EL (cell line): Measurements from ENCODE around the gene TMPRSS11E.
"Not testable (repeated sequence)": the region's sequence is repeated elsewhere in the genome, so short reads cannot be mapped to it uniquely, and the experiment has no call there.

Experiments used
- DNase-seq: peaks from one replicate; pipeline ENCODE4 v3.0.0-alpha.2; 2016

Gene TMPRSS11E

DNA sequence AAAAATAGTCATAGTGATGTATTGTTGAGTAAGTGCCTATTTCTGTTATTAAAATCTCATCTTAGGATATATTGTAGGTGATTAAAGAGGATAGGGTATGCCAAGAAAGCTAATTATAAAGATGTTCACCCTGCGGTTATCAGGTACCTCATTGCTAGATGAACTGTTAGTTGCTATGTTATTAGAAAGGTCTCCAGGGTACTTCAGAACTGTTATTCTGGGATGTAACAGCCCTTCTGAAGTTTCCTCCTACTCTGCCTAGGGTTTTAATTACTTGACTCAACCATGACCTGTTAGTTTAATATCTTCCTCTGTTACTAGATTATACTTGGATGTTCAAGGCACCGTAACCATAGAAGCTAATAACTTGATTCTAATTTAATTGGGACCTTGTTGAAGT, 15.4 kb downstream of the TMPRSS11E start:
- no peak for DNase-seq

DNA sequence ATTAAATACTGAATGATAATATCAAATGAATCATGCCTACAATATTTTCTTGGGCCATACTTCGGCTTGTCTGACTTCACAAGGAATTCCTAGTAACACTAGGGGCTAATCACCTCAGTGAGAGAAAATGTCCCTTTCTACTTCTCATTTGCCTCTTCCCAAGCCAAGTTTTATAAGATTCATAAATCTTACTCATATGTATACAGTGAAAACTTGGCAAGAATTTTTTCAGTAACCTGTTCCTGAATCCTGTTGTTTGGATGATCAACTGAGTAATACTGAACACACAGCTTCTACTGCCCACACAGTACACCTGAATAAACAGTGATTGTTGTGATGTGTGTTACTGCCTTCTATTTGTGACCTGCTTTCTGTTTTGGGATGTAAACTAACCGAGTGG, 16.5 kb downstream of the TMPRSS11E start:
- DNase-seq: peak; percentile 2

DNA sequence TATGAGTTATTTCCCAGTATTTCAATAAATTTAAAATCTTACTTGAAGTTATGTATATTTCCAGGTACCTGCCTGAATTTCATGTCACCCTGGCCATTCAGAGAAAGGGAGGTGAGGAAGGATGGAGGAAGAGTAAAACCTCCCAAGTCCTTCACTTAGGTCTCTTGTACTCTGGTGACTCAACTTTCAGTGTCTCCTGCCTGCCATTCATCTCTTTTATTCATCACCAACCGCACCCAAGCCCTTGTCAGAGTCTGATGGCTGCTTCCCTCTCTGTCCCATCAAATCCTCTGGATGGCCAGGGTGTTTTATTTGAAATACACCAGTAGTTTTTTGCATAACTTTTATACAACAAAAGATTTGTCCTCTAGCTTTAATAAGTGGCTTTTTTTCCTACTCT, 17.8 kb downstream of the TMPRSS11E start:
- DNase-seq: no peak

DNA sequence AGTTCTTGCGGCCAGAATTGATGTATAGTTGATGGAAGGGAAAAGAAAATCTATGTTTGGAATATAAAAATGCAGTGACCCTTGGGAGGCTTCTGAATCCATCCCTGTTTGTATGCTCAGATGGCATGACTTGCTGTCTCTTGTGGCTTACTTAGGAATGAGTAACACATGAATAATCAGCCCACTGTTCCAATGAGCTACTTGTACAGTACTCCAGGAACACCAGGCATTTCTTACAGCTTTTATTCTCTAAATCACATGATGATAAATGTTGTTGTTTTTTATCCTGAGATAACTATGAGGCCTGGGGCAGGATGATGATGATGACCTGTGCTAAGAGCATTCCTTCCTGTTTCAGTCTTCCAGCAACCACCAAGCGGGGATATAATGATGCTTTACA, 18.9 kb downstream of the TMPRSS11E start:
- DNase-seq: peak; percentile 71

DNA sequence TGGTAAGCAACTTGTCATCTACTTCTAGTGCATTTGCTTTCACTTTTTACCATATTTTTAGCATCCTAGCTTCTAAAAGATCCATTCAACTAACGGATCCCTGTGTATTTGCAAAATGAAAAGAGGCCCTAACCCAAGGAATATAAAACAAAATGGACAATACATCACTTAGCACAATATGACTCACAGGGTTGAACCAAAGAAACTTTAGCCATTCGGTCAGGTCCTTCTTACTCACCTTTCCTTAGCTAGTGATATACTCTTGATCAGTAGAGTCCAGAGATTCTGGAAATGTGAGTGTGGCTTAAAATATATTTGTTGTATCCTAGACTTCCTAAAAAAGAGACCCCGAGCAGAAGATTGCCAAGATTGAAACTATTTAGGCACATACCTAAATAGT, 19.5 kb downstream of the TMPRSS11E start:
- DNase-seq: no peak

DNA sequence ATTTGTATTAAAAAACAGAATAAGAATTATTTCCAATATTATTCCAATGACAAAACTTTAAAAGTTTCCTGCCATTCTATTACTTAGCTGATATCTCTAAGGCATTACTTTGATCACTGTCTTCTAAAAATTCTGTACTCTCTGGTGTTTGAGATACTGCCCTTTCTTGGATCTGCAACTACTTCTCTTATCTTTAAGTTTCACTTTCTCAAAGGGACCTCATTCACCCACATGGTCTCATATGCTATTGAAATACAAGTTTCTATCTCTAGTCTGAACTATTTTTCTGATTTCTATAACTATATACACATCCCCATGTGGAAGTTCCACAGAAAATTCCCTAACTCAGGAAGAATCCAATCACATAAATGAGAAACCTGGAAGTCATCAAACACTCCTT, 22.2 kb downstream of the TMPRSS11E start:
- no peak for DNase-seq

DNA sequence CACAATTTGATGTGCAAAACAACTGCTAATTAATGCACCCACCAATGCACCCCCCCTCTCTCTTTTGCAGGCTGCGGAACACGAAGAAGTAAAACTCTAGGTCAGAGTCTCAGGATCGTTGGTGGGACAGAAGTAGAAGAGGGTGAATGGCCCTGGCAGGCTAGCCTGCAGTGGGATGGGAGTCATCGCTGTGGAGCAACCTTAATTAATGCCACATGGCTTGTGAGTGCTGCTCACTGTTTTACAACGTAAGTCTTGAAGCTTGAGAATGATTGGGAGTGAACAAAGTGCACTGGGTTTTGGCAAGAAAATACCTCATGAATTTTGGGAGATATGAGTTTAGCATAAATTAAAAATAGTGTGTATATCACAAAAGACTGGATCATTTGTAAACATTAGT, 28.9 kb downstream of the TMPRSS11E start:
- DNase-seq: peak; percentile 13

DNA sequence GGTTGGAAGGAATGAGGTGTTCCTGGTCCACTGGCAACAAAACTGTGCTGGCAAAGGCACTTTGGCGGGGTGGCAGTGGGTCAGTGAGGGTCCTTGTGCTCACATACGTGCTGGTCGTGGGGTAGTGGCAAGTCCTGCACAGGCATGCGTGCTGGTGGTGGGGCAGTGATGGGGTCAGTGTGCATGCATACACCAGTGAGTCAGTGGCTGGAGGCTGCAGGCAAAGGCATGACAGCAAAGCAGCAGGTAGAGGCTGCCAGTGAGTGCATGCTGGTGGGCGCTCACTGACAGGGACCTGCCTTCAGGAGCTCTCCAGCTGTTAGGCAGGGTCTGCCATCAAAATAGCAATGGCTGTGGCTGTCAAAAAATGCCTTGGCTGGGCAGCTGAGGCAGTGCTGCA, 42.1 kb downstream of the TMPRSS11E start:
- DNase-seq: no peak

DNA sequence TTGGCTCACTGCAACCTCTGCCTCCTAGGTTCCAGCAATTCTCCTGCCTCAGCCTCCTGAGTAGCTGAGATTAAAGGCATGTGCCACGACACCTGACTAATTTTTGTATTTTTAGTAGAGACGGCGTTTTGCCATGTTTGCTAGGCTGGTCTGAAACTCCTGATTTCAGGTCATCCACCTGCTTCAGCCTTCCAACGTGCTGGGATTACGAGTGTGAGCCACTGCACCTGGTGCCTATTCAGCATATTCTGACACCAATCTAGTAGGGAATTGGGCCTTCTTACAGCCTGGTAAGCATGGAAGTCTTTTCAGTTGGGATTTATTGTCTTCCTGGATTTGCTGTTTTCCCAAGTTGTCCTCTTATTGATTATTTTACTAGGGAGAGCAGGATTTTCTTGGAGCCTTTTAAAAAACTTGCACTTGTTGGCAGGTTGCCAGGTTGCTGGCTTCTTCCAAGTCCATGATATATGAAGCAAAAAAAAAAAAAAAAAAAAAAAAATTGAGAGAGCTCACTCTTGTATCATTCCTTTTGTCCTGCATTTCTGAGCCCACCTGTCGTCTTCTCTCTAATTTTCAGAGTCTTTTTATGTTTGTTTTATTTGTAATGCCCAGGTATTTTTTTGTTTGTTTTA, 43.7 kb downstream of the TMPRSS11E start:
- DNase-seq: no peak

DNA sequence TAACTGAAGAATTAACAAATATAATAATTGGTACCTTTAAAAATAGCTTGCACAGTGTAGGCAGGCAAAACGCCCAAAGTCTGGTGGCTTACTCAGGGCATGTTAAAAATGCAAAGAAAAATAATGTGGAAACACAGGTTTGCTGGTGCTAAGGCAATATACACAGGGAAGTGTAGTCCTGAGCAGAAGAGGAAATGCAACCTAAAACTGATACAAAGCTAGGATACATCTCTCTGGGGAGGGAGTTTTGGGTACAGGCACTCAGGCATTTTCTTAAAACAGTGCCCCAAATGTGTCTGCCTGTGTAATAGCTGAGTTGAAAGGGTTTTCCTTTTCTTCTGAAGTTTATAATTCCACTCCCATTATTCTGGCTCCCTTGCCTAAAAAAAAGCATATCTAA, 47.4 kb downstream of the TMPRSS11E start:
- DNase-seq: no peak

DNA sequence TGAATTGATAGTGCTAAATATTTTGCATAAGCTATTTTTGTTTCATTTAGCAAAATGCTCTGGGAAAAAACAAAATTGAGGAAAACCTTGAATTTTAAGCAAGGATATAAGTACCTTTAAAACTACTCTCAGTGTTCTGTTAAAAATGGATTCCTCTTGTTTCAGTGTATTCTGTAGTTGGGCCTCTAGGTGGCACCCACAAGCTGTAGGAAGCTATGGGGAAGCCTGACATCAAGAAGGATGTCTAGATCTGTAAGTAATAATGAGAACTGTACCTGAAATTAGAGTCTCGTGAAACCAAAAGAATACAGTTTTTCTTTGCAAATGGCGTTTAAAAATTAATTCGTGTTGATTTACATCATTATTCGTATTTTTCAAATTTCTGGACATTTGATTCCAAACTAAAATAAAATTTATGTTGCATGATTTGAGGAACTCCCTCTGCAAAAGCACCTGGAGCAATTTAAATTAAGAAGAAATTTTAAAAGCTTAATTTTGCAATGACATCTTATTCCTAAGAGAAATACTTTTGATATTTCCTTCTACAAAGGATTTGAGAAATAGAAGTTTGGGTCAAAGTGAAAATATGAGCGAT, 51.2 kb downstream of the TMPRSS11E start:
- DNase-seq: peak; percentile 52

DNA sequence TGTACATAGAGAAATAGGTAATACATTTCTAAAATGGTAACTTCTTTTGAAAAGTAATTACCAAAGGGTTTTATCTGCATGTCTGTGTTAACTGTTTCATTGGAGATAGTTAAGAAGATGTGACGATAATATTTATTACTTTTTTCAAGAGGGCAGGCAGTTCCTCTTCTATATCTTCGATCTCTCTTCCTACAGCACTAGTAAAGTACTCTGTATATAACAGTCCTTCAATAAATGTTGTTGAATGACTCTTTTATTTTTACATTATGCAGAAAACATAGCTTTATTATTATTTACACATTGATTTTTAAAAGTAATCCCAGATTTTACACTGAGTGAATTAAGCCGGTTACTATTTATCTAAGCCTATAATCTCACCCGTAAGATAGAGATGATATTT, 51.8 kb downstream of the TMPRSS11E start:
- DNase-seq: no peak

DNA sequence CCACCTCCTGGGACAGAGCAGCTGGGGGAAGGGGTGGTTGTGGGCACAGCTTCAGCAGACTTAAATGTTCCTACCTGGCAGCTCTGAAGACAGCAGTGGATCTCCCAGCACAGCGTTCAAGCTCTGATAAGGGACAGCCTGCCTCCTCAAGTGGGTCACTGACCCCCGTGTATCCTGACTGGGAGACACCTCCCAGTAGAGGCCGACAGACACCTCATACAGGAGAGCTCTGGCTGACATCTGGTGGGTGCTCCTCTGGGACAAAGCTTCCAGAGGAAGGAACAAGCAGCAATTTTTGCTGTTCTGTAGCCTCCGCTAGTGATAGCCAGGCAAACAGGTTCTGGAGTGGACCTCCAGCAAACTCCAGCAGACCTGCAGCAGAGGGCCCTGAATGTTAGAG, 56.2 kb downstream of the TMPRSS11E start:
- not testable (repeated sequence) for DNase-seq

DNA sequence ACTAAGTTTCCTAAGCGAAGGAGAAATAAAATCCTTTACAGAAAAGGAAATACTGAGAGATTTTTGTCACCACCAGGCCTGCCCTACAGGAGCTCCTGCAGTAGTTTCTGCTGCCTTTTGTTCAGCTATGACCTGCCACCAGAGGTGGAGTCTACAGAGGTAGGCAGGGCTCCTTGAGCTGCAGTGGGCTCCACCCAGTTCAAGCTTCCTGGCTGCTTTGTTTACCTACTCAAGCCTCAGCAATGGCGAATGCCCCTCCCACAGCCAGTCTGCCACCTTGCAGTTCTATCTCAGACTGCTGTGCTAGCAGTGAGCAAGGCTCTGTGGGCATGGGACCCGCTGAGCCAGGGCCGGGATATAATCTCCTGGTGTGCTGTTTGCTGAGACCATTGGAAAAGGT, 57.6 kb downstream of the TMPRSS11E start:
- DNase-seq: not testable (repeated sequence)

DNA sequence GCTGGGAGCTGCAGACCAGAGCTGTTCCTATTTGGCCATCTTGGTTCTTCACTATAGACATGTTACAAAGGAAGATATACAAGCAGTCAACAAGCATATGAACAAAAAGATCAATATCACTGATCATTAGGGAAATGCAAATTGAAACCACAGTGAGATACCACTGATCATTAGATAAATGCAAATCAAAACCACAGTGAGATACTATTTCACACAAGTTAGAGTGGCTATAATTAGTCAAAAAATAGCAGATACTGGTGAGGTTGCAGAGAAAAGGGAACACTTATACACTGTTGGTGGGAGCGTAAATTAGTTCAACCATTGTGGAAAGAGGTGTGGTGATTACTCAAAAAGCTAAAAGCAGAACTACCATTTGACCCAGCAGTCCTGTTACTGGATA, 58.2 kb downstream of the TMPRSS11E start:
- DNase-seq: not testable (repeated sequence)

DNA sequence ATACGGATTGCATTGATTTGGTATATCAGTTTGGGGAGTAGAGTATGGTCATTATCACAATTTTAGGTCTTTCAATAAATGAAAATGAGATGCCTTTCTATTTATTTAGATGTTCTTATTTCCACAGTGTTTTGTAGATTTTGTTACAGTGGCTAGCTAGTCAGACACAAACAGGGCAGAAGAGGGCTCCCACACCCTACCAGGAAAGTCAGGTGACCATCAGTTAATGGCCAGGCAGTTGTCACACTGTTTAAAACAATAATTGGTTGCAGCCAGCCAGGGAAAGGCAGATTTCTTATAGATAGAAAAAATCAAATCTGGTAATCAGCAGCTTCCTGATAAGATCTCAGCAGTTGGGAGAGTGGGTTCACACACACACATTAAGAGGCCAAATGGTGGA, 71.6 kb downstream of the TMPRSS11E start:
- no peak for DNase-seq

DNA sequence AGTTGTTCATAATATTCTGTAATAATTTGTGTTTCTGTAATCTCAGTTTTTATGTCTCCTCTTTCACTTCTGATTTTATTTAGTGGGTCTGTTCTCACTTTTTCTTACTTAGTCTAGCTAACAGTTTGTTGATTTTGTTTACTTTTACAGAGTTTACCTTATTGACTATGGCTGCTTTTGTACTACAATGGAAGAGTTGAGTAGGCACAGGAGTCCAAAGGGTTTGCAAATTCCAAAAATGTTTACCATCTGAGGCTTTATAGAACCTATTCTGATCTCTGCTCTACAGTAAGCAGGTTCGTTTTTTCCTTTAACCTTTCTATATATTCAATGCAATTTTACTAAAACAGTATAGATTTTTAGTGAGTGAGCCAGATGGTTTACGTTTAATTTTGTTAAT, 73.7 kb downstream of the TMPRSS11E start:
- DNase-seq: no peak

DNA sequence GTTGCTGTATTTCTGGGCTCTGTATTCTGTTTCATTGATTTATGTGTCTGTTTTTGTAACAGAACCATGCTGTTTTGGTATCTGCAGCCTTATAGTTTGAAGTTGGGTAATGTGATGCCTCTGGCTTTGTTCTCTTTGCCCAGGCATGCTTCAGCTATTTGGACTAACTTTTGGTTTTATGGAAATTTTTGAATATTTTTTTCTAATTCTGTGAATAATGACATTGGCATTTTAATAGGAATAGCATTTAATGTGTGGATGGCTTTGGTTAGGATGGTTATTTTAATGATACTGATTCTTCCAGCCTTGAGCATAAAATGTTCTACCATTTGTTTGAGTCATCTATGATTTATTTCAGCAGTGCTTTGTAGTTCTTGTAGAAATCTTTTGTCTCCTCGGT, 75.0 kb downstream of the TMPRSS11E start:
- not testable (repeated sequence) for DNase-seq

DNA sequence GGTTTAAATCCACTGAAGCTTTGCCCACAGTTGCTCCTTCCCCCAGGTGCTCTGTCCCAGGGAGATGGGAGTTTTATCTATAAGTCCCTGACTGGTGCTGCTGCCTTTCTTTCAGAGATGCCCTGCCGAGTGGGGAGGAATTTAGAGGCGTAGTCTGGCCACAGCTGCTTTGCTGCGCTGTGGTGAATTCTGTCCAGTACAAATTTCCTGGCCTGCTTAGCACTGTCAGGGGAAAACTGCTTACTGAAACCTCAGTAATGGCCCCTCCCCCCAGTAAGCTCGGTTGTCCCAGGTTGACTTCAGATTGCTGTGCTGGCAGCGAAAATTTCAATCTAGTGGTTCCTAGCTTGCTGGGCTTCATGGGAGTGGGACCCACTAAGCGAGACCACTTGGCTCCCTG, 88.7 kb downstream of the TMPRSS11E start:
- no peak for DNase-seq

DNA sequence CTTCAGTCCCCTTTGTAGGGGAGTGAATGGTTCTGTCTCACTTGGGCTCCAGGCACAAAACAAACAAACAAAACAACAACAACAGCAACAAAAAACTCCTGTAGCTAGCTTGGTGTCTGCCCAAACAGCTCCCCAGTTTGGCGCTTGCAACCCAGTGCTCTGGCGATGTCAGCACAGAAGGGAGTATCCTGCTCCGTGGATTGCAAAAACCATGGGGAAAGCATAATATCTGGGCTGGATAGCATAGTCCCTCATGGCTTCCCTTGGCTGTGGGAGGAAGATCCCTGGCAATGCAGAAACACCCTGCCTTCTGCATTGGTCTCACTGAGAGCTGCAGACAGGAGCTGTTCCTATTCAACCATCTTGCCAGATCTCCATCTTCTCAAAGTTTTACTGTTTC, 89.1 kb downstream of the TMPRSS11E start:
- no peak for DNase-seq

DNA sequence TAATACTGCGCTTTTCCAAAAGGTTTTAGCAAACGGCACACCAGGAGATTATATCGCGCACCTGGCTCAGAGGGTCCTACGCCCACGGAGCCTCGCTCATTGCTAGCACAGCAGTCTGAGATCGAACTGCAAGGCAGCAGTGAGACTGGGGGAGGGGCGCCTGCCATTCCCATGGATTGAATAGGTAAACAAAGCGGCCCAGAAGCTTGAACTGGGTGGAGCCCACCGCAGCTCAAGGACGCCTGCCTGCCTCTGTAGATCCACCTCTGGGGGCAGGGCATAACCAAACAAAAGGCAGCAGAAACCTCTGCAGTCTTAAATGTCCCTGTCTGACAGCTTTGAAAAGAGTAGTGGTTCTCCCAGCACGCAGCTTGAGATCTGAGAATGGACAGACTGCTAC, 95.5 kb downstream of the TMPRSS11E start:
- DNase-seq: not testable (repeated sequence)
